HCT116 (cell line): Measurements from ENCODE around the gene NDUFAF4. TPM values are rescaled to one million over a fixed set of nuclear protein-coding genes. Genes with fewer than 3 reads are reported as not detected.

Experiments used
- ATAC-seq: fragments of 200-7000 bp; cut with Tn5 transposase; 2 replicates; pipeline ENCODE4 v1.9.1; 2020; ENCODE audit warnings: mild to moderate bottlenecking, moderate library complexity
- BruUV-seq: library from RNA; stranded (reverse); fragments of 400-500 nt; replicated peaks from 2 replicates; lab custom pipeline; 2021; lab: Mats Ljungman, UMichigan
- CTCF ChIA-PET: fragments of 300-600 bp; sonication (Branson Sonifier 250); formaldehyde crosslinking; loops from one replicate; lab custom pipeline; 2021; ENCODE audit warnings: antibody characterized with exemption; lab: Charles Lee
- POLR2A ChIA-PET: fragments of 300-600, 350-600 bp; sonication (Branson Sonifier 250); formaldehyde crosslinking; loops from one replicate; lab custom pipeline; 2021; ENCODE audit warnings: antibody characterized with exemption; lab: Charles Lee
- RAD21 ChIA-PET, 2 experiments: fragments of 300-600 bp; sonication (Branson Sonifier 250); formaldehyde crosslinking; loops; one replicate each; lab custom pipeline; 2023; ENCODE audit warnings: low total read pairs in 2 of 2; ENCODE audit not compliant: uncharacterized antibody in 2 of 2, unreplicated experiment in 2 of 2, low non-redundant PET in 1 of 2; lab: Charles Lee
- DNase-seq: peaks from one replicate; pipeline ENCODE4 v3.0.0-alpha.2; 2010; ENCODE audit warnings: low read depth, low spot score
- H2AFZ ChIP-seq: fragments of 200-600 bp; shearing (Covaris generic), sonication (generic); 2 replicates; pipeline ENCODE4 v1.6.1; 2017; ENCODE audit warnings: low read depth, mixed run types, mixed read lengths, antibody characterized with exemption, low read length; ENCODE audit not compliant: poor library complexity, severe bottlenecking
- H3K27ac ChIP-seq: 2 replicates; pipeline ENCODE4 v1.5.1; 2012; ENCODE audit warnings: low read depth, low read length
- H3K27me3 ChIP-seq: fragments of 200-600 bp; sonication (generic); 2 replicates; pipeline ENCODE4 v1.6.1; 2016; ENCODE audit warnings: mixed run types, low read length, mixed read lengths; ENCODE audit not compliant: insufficient read depth
- H3K36me3 ChIP-seq, 2 experiments: fragments of 200-500 bp in 1 of 2; fragments of 200-600 bp in 1 of 2; sonication (Bioruptor generic) in 1 of 2; sonication (generic) in 1 of 2; 2 replicates each; pipeline versions ENCODE4 v1.5.1 to v1.6.1; 2014 to 2016; ENCODE audit warnings: low read length in 2 of 2, inconsistent platforms in 1 of 2, mixed read lengths in 1 of 2, mixed run types in 1 of 2; ENCODE audit not compliant: insufficient read depth in 2 of 2, control insufficient read depth in 1 of 2
- H3K4me1 ChIP-seq, 2 experiments: fragments of 200-600 bp in 1 of 2; sonication (generic) in 1 of 2; 2 replicates each; pipeline versions ENCODE4 v1.5.1 to v1.6.1; 2012 to 2017; ENCODE audit warnings: low read length in 2 of 2, inconsistent platforms in 1 of 2, mild to moderate bottlenecking in 1 of 2, mixed read lengths in 1 of 2, mixed run types in 1 of 2, moderate library complexity in 1 of 2; ENCODE audit not compliant: insufficient read depth in 2 of 2, control insufficient read depth in 1 of 2
- H3K4me2 ChIP-seq: fragments of 200-600 bp; sonication (generic); 2 replicates; pipeline ENCODE4 v1.6.1; 2017; ENCODE audit warnings: mixed run types, low read length, mixed read lengths
- H3K4me3 ChIP-seq, 2 experiments: fragments of 200-600 bp in 1 of 2; sonication (generic) in 1 of 2; replicated peaks in 1 of 2; 2 replicates each; pipeline ENCODE4 v1.5.1; 2011 to 2016; ENCODE audit warnings: low read length in 2 of 2, control low read depth in 1 of 2, low read depth in 1 of 2, mild to moderate bottlenecking in 1 of 2, mixed read lengths in 1 of 2, mixed run types in 1 of 2
- H3K79me2 ChIP-seq: fragments of 200-600 bp; sonication (generic); 2 replicates; pipeline ENCODE4 v1.6.1; 2017; ENCODE audit warnings: mild to moderate bottlenecking, mixed run types, low read length, moderate library complexity, mixed read lengths; ENCODE audit not compliant: insufficient read depth
- H3K9ac ChIP-seq: fragments of 200-600 bp; sonication (generic); 2 replicates; pipeline ENCODE4 v1.6.1; 2016; ENCODE audit warnings: low read length, mixed read lengths
- H3K9me2 ChIP-seq: fragments of 200-600 bp; sonication (generic), shearing (Covaris generic); 2 replicates; pipeline ENCODE4 v1.6.1; 2017; ENCODE audit warnings: mixed run types, mild to moderate bottlenecking, moderate library complexity; ENCODE audit not compliant: insufficient read depth
- H3K9me3 ChIP-seq, 2 experiments: fragments of 200-500 bp in 1 of 2; fragments of 200-600 bp in 1 of 2; sonication (Bioruptor generic) in 1 of 2; sonication (generic) in 1 of 2; 2 replicates each; pipeline ENCODE4 v1.6.1; 2014 to 2017; ENCODE audit warnings: low read length in 2 of 2, mixed read lengths in 2 of 2, inconsistent platforms in 1 of 2, low read depth in 1 of 2, mild to moderate bottlenecking in 1 of 2, mixed run types in 1 of 2, moderate library complexity in 1 of 2; ENCODE audit not compliant: control insufficient read depth in 1 of 2, insufficient read depth in 1 of 2
- H4K20me1 ChIP-seq: fragments of 200-600 bp; sonication (generic), shearing (Covaris generic); 2 replicates; pipeline ENCODE4 v1.6.1; 2017; ENCODE audit warnings: mixed run types, mild to moderate bottlenecking, moderate library complexity; ENCODE audit not compliant: insufficient read depth
- CBX3 ChIP-seq: IDR thresholded peaks from 2 replicates; pipeline ENCODE4 v1.6.1; 2012; ENCODE audit warnings: low read depth
- CEBPB ChIP-seq: IDR thresholded peaks from 2 replicates; pipeline ENCODE4 v1.6.1; 2012; ENCODE audit warnings: low read depth
- CTCF ChIP-seq, 3 experiments: fragments of 200-600 bp in 1 of 3; sonication (generic) in 1 of 3; IDR thresholded peaks in 2 of 3; conservative IDR thresholded peaks in 1 of 3; 2 replicates each; pipeline ENCODE4 v1.5.1; 2012 to 2017; ENCODE audit warnings: low read depth in 2 of 3, low read length in 2 of 3, antibody characterized with exemption in 1 of 3, borderline replicate concordance in 1 of 3, control low read depth in 1 of 3, mild to moderate bottlenecking in 1 of 3, mixed read lengths in 1 of 3, mixed run types in 1 of 3, moderate library complexity in 1 of 3; ENCODE audit not compliant: insufficient read depth in 1 of 3
- ELF1 ChIP-seq: IDR thresholded peaks from 2 replicates; pipeline ENCODE4 v1.6.1; 2012; ENCODE audit warnings: low read depth, borderline replicate concordance
- EZH2 ChIP-seq: fragments of 200-600 bp; sonication (generic); IDR thresholded peaks from 2 replicates; pipeline ENCODE4 v1.6.1; 2017; ENCODE audit warnings: antibody characterized with exemption, mixed run types
- EZH2phosphoT487 ChIP-seq: fragments of 200-600 bp; IDR thresholded peaks from 2 replicates; pipeline ENCODE4 v1.6.1; 2018; ENCODE audit warnings: antibody characterized with exemption, borderline replicate concordance
- FOSL1 ChIP-seq: IDR thresholded peaks from 2 replicates; pipeline ENCODE4 v1.6.1; 2012; ENCODE audit warnings: low read depth
- MAX ChIP-seq: IDR thresholded peaks from 2 replicates; pipeline ENCODE4 v1.6.1; 2012
- POLR2A ChIP-seq: IDR thresholded peaks from 2 replicates; pipeline ENCODE4 v1.7.0; 2011; ENCODE audit warnings: borderline replicate concordance; ENCODE audit not compliant: insufficient read depth, insufficient read length; ENCODE audit errors: extremely low read depth
- POLR2AphosphoS5 ChIP-seq: IDR thresholded peaks from 2 replicates; pipeline ENCODE4 v1.6.1; 2011; ENCODE audit warnings: mild to moderate bottlenecking, low read depth, low read length, moderate library complexity
- RAD21 ChIP-seq: IDR thresholded peaks from 2 replicates; pipeline ENCODE4 v1.6.1; 2012; ENCODE audit warnings: low read depth, mild to moderate bottlenecking
- SP1 ChIP-seq: IDR thresholded peaks from 2 replicates; pipeline ENCODE4 v1.6.1; 2012; ENCODE audit warnings: low read depth
- SRF ChIP-seq: IDR thresholded peaks from 2 replicates; pipeline ENCODE4 v1.6.1; 2012; ENCODE audit warnings: low read depth
- TCF7L2 ChIP-seq: IDR thresholded peaks from 2 replicates; pipeline ENCODE4 v1.7.0; 2011; ENCODE audit warnings: borderline replicate concordance, inconsistent platforms; ENCODE audit not compliant: insufficient read depth, insufficient read length; ENCODE audit errors: extremely low read depth
- YY1 ChIP-seq: IDR thresholded peaks from 2 replicates; pipeline ENCODE4 v1.6.1; 2011; ENCODE audit warnings: low read length, low read depth, moderate library complexity, mild to moderate bottlenecking; ENCODE audit not compliant: insufficient replicate concordance; ENCODE audit errors: extremely low read depth
- ZBTB33 ChIP-seq: IDR thresholded peaks from 2 replicates; pipeline ENCODE4 v1.6.1; 2011; ENCODE audit warnings: mild to moderate bottlenecking, low read length, moderate library complexity; ENCODE audit not compliant: insufficient replicate concordance; ENCODE audit errors: extremely low read depth
- ZFX ChIP-seq: fragments of 450-650 bp; IDR thresholded peaks from 2 replicates; pipeline ENCODE4 v1.6.1; 2017
- intact Hi-C: fragments of 100-400 bp; cut with micrococcal nuclease; formaldehyde crosslinking; loops from 2 replicates; pipeline ENCODE4 v1.10.0; 2022
- total RNA-seq: library from RNA; stranded (reverse); gene quantifications from one replicate; pipeline ENCODE4 v1.2.1, GENCODE V29; 2021; ENCODE audit not compliant: unreplicated experiment
- TF ChIP-seq, protein P1 (sequence below): IDR thresholded peaks from 2 replicates; pipeline ENCODE4 v1.6.1; 2012
- TF ChIP-seq, protein P2 (sequence below): IDR thresholded peaks from 2 replicates; pipeline ENCODE4 v1.6.1; 2012; ENCODE audit warnings: low read depth

NDUFAF4 gene
- total RNA-seq, 1 experiment from 2014 or later = 62.4 TPM

DNA sequence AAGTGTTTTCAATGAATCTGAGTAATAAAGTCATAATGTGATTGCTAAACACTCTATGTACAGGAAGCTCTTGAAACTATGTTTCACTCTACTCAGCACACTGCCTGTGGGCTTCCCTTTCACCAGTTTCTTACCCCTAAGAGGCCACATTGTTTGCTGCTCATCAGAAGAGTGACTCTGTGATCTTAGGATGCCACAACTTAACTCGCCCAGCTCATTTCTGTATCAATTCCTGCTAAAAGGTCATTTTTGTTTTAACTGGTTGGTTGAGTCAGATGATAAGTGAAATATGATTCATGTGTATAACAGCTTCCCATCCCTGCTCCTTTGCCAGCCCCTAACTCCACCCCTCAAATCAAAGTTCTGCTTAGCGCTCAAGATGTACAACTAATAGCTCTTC, 9.8 kb upstream of the NDUFAF4 start:
- no peak for TF ChIP-seq POLR2A
- no peak for TF ChIP-seq SRF
- TF ChIP-seq ELF1 = no peak
- no peak for TF ChIP-seq ZBTB33
- no peak for TF ChIP-seq CTCF (IDR thresholded peaks at IDR 0.05 in 2 of 3, conservative IDR thresholded peaks at IDR 0.05 in 1 of 3; ENCODE audit: borderline replicate concordance in 1 of 3, insufficient read depth in 1 of 3, low read depth in 2 of 3, low read length in 2 of 3)
- TF ChIP-seq RAD21 = no peak
- TF ChIP-seq EZH2phosphoT487 = no peak
- TF ChIP-seq YY1 = no peak
- no peak for TF ChIP-seq FOSL1
- TF ChIP-seq POLR2AphosphoS5 = no peak
- no peak for TF ChIP-seq MAX
- TF ChIP-seq, protein P1, sequence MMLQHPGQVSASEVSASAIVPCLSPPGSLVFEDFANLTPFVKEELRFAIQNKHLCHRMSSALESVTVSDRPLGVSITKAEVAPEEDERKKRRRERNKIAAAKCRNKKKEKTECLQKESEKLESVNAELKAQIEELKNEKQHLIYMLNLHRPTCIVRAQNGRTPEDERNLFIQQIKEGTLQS = no peak
- TF ChIP-seq, protein P2, sequence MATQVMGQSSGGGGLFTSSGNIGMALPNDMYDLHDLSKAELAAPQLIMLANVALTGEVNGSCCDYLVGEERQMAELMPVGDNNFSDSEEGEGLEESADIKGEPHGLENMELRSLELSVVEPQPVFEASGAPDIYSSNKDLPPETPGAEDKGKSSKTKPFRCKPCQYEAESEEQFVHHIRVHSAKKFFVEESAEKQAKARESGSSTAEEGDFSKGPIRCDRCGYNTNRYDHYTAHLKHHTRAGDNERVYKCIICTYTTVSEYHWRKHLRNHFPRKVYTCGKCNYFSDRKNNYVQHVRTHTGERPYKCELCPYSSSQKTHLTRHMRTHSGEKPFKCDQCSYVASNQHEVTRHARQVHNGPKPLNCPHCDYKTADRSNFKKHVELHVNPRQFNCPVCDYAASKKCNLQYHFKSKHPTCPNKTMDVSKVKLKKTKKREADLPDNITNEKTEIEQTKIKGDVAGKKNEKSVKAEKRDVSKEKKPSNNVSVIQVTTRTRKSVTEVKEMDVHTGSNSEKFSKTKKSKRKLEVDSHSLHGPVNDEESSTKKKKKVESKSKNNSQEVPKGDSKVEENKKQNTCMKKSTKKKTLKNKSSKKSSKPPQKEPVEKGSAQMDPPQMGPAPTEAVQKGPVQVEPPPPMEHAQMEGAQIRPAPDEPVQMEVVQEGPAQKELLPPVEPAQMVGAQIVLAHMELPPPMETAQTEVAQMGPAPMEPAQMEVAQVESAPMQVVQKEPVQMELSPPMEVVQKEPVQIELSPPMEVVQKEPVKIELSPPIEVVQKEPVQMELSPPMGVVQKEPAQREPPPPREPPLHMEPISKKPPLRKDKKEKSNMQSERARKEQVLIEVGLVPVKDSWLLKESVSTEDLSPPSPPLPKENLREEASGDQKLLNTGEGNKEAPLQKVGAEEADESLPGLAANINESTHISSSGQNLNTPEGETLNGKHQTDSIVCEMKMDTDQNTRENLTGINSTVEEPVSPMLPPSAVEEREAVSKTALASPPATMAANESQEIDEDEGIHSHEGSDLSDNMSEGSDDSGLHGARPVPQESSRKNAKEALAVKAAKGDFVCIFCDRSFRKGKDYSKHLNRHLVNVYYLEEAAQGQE = no peak
- no peak for TF ChIP-seq CBX3
- no peak for TF ChIP-seq EZH2
- TF ChIP-seq CEBPB = no peak
- TF ChIP-seq SP1 = no peak
- TF ChIP-seq TCF7L2 = no peak
- no peak for TF ChIP-seq ZFX
- POLR2A ChIA-PET = no interaction called here
- no TSS peak for BruUV-seq
- H2AFZ ChIP-seq = no peak overlapping the region
- no peaks in the 10 kb centered on the region for H3K36me3 ChIP-seq
- no peak overlapping the region for H3K9ac ChIP-seq
- H3K9me3 ChIP-seq = no peaks in the 10 kb centered on the region
- DNase-seq = no peak
- no peak for ATAC-seq
- no peaks in the 10 kb centered on the region for H4K20me1 ChIP-seq
- intact Hi-C loops = no loop called here
- H3K4me3 ChIP-seq = no peak overlapping the region
- H3K9me2 ChIP-seq = no peaks in the 10 kb centered on the region
- RAD21 ChIA-PET = no interaction called here
- no peak overlapping the region for H3K4me2 ChIP-seq
- CTCF ChIA-PET = interaction anchor here (0.8 kb wide), 1 partner anchor 9 kb away, joined by 3 read pairs; no protein-coding TSS in a partner anchor
- no peak overlapping the region for H3K27ac ChIP-seq
- H3K4me1 ChIP-seq = no peaks in the 10 kb centered on the region
- H3K27me3 ChIP-seq = no peaks in the 10 kb centered on the region
- no peaks in the 10 kb centered on the region for H3K79me2 ChIP-seq
